RWPE1 (cell line): ENCODE results near the gene DISC1.
"Not testable (repeated sequence)": the region's sequence is repeated elsewhere in the genome, so short reads cannot be mapped to it uniquely, and the experiment has no call there.

Experiments
- CTCF ChIA-PET: fragments of 350-600 bp; sonication (Branson Sonifier 250); formaldehyde crosslinking; extraction: SDS; loops from one replicate; lab custom pipeline; 2021; lab: Yijun Ruan, JAX
- POLR2A ChIA-PET: fragments of 400-600 bp; formaldehyde crosslinking; extraction: SDS; loops from one replicate; lab custom pipeline; 2020; ENCODE audit warnings: antibody characterized with exemption; ENCODE audit not compliant: low non-redundant PET; lab: Yijun Ruan, JAX
- DNase-seq: peaks from one replicate; pipeline ENCODE4 v3.0.0; 2012; ENCODE audit warnings: low spot score
- H3K27ac ChIP-seq: fragments of 450-650 bp; 2 replicates; pipeline ENCODE4 v1.5.1; 2017
- CTCF ChIP-seq: fragments of 450-650 bp; conservative IDR thresholded peaks from 2 replicates; pipeline ENCODE4 v1.5.1; 2017; ENCODE audit warnings: low read depth, mild to moderate bottlenecking

DISC1 gene

GRCh38 chr1:231642618-231643017, 16.0 kb downstream of the DISC1 start:
- no peak overlapping the region for H3K27ac ChIP-seq
- DNase-seq: no peak
- ChIA-PET CTCF (interaction anchor here (0.6 kb wide), 1 partner anchor 18 kb away, joined by 3 read pairs; no protein-coding TSS in a partner anchor), POLR2A (no interaction called here)
- no peak for TF ChIP-seq CTCF

GRCh38 chr1:231643071-231643934, 16.7 kb downstream of the DISC1 start:
- DNase-seq: no peak
- POLR2A ChIA-PET: no interaction called here
- TF ChIP-seq CTCF: no peak
- H3K27ac ChIP-seq: no peak overlapping the region
- CTCF ChIA-PET: interaction anchor here (0.6 kb wide), 1 partner anchor 19 kb away, joined by 3 read pairs; no protein-coding TSS in a partner anchor

DNA sequence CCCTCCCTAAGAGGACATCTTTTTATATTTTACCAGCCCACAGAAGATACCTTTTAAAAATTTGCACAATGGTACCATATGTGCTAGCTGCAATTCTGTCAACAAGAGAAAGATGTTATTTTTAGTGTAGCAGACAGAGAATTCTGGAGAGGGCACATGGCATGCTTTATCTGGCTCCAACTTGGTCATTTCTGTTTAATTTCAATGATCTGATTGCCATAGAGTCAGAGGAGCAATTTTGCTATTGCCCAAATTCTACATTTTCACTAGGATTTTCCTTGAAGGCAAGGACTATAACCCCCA, 17.3 kb downstream of the DISC1 start:
- H3K27ac ChIP-seq: no peak overlapping the region
- DNase-seq: no peak
- no peak for TF ChIP-seq CTCF
- ChIA-PET POLR2A (interaction anchor here (0.6 kb wide), 1 partner anchor 17 kb away, joined by 3 read pairs; no protein-coding TSS in a partner anchor), CTCF (no interaction called here)

- POLR2A ChIA-PET, DNase-seq, H3K27ac ChIP-seq, CTCF ChIA-PET: not testable (repeated sequence)
Observed at GRCh38 chr1:231645634-231646033, 19.0 kb downstream of the DISC1 start.

GRCh38 chr1:231646165-231646564, 19.6 kb downstream of the DISC1 start:
- POLR2A ChIA-PET, DNase-seq, CTCF ChIA-PET, H3K27ac ChIP-seq: not testable (repeated sequence)

- DNase-seq, POLR2A ChIA-PET, H3K27ac ChIP-seq: not testable (repeated sequence)
- CTCF ChIA-PET: interaction anchor here (0.6 kb wide), 1 partner anchor 15 kb away, joined by 3 read pairs; no protein-coding TSS in a partner anchor
Observed at GRCh38 chr1:231651621-231652260, 25.2 kb downstream of the DISC1 start.

GRCh38 chr1:231653632-231654031, 27.0 kb downstream of the DISC1 start:
- POLR2A ChIA-PET: no interaction called here
- CTCF ChIA-PET: interaction anchor here (0.6 kb wide), 1 partner anchor 316 kb away, joined by 3 read pairs; the partner anchor contains the start of genes EXOC8 and SPRTN
- no peak for TF ChIP-seq CTCF
- no peak overlapping the region for H3K27ac ChIP-seq
- no peak for DNase-seq

DNA sequence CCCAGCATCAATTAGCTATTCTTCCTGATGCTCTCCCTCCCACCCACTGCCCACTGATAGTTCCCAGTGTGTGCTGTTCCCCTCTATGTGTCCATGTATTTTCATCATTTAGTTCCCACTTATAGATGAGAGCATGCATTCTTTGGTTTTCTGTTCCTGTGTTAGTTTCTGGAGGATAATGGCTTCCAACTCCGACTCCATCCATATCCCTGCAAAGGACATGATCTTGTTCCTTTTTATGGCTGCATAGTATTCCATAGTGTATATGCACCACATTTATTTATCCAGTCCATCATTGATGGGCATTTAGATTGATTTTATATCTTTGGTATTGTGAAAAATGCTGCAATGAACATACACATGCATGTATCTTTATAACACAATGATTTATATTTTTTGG, 30.2 kb downstream of the DISC1 start:
- TF ChIP-seq CTCF: no peak
- ChIA-PET POLR2A (no interaction called here), CTCF (no interaction called here)
- no peak for DNase-seq
- H3K27ac ChIP-seq: no peak overlapping the region

DNA sequence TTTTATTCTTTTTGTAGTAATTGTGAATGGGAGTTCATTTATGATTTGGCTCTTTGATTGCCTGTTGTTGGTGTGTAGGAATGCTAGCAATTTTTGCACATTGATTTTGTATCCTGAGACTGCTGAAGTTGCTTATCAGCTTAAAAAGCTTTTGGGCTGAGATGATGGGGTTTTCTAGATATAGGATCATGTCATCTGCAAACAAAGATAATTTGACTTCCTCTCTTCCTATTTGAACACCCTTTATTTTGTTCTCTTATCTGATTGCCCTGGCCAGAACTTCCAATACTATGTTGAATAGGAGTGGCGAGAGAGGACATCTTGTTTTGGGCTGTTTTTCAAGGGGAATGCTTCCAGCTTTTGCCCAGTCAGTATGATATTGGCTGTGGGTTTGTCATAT, 31.6 kb downstream of the DISC1 start:
- CTCF ChIA-PET, DNase-seq, POLR2A ChIA-PET, H3K27ac ChIP-seq: not testable (repeated sequence)
